MM.1S (cell line): Measurements from ENCODE around the gene ZKSCAN7.

ENCODE experiments used
- EZH2phosphoT487 ChIP-seq: fragments of 300-600 bp; sonication (generic); IDR thresholded peaks from 2 replicates; pipeline ENCODE4 v1.6.1; 2018; ENCODE audit warnings: antibody characterized with exemption, low read length
- TF ChIP-seq, protein P1 (sequence below): fragments of 300-600 bp; sonication (generic); IDR thresholded peaks from 2 replicates; pipeline ENCODE4 v1.5.1; 2016; ENCODE audit warnings: antibody characterized with exemption, low read length, mixed read lengths

DNA sequence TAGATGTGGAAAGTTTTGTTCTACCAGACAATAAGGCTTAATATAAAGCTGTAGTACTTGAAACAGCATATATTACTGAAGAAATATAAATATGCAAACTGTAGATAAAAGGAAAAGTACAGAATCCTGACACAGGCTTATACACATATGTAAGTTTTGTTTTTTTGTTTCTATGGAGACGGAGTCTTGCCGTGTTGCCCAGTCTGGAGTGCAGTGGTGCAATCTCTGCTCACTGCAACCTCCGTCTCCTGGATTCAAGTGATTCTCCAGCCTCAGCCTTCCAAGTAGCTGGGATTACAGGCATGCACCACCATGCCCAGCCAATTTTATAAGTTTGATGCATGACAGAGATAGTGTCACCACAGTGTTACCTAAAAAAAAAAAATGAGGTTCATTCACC, 48.4 kb upstream of the ZKSCAN7 start:
- TF ChIP-seq, protein P1, sequence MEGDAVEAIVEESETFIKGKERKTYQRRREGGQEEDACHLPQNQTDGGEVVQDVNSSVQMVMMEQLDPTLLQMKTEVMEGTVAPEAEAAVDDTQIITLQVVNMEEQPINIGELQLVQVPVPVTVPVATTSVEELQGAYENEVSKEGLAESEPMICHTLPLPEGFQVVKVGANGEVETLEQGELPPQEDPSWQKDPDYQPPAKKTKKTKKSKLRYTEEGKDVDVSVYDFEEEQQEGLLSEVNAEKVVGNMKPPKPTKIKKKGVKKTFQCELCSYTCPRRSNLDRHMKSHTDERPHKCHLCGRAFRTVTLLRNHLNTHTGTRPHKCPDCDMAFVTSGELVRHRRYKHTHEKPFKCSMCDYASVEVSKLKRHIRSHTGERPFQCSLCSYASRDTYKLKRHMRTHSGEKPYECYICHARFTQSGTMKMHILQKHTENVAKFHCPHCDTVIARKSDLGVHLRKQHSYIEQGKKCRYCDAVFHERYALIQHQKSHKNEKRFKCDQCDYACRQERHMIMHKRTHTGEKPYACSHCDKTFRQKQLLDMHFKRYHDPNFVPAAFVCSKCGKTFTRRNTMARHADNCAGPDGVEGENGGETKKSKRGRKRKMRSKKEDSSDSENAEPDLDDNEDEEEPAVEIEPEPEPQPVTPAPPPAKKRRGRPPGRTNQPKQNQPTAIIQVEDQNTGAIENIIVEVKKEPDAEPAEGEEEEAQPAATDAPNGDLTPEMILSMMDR: no peak
- TF ChIP-seq EZH2phosphoT487: no peak
